GM19043 (cell line): Measurements from ENCODE around the gene PTRH2.
"Not testable (repeated sequence)": the region's sequence is repeated elsewhere in the genome, so short reads cannot be mapped to it uniquely, and the experiment has no call there.

Experiments
- ATAC-seq: cut with Tn5 transposase; IDR thresholded peaks from one replicate; pipeline ENCODE4 v1.9.1; 2021; ENCODE audit warnings: low read depth; ENCODE audit not compliant: unreplicated experiment

Gene PTRH2

DNA sequence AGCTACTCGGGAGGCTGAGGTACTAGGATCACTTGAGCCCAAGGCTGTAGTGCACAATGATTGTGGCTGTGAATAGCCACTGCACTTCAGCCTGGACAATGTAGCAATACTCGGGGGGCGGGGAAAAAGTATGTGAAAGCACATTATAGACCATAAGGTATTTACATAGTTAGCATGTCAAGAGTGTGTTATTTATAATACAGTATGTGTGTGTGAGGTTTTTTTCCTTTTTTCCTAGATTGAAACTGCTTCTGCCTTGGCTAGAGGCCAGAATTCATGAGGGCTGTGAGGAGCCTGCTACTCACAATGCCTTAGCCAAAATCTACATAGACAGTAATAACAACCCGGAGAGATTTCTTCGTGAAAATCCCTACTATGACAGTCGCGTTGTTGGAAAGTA is 30.5 kb downstream of the PTRH2 start:
- no peak for ATAC-seq

DNA sequence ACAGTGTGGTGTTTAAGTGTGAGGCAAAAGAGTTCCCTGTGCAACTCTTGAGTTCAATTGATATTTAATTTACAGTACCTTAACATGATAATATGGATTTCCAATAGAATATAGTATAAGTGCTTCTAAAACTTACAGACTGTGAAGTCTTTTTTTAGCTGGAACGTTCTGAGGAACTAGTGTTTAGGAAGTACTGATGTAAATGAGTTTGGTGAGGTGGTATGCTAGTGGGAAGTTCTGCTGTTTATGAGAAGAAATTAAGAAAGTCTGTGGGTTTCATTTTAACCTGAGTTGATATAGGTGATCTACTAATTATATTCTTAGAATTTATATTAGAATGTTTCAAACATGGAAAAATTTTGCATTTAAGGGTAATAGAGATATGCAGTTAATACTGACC is 32.0 kb downstream of the PTRH2 start:
- no peak for ATAC-seq

DNA sequence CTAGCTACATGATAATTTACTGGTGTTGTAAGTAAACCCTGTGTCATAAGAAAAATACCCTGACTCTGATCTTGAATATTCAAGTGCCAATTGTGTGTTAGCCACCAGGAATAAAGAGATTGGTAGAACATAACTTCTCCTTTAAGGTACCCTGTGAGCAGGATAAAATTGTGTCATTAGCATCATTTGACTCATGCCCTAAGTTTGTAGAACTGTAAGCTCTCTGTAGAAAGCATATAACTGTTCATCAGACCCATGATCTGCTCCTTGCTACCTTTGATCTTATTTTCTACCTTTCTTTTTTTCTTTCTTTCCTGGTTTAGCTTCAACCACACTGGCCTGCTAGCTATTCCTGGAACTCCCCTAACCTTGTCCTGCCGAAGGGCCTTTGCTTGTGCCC is 35.8 kb downstream of the PTRH2 start:
- no peak for ATAC-seq

DNA sequence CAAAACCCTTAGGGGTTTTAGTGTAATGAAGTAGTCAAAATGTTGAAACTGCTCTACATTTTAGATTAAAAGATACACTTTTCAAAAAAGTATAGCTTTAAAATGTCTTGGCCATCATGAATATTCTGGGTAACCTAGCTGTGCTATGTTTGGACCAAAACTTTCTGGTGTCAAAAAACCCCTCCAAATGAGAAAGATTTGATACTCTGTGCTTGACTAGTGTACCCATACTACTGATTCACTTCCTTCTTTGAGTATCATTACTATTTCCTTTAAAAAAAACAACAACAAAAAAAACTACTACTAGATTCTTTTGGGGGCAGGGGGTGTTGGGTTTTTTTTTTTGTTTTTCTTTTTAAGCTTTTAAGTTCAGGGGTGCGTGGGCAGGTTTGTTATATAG is 37.3 kb downstream of the PTRH2 start:
- ATAC-seq: no peak

DNA sequence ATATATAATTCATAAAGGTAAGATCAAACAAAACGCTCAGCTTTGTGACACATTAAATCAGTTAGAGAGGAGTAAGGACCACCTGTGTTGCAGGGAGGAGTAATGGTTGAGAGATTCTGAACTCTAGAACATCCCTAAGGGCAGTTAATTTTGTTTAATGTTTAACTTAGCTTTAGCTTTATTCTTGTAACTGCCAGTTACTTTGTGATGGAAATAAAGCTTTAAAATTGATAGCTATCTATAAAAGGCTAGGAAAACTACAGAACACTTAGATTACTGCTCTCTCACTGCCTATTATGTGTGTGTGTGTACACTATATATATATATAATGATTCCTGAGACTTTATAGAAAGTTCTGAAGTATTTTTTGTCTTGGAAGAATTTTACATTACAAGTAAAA is 37.8 kb downstream of the PTRH2 start:
- peak; percentile 62 for ATAC-seq

DNA sequence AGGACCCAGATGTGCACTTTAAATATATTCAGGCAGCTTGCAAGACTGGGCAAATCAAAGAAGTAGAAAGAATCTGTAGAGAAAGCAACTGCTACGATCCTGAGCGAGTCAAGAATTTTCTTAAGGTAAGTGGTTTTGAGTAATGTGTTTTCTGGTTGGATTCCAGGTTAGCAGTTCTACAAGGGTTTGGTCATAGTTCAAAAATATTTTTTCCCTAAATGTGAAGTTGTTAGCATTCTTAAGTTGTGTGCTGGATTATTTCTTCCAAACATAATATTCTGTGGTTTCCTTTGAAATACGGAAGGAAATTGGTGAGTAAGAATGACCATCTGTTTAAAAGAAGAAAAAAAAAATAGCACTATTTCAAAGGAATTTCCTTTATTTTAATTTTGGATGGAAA is 38.4 kb downstream of the PTRH2 start:
- ATAC-seq: no peak

DNA sequence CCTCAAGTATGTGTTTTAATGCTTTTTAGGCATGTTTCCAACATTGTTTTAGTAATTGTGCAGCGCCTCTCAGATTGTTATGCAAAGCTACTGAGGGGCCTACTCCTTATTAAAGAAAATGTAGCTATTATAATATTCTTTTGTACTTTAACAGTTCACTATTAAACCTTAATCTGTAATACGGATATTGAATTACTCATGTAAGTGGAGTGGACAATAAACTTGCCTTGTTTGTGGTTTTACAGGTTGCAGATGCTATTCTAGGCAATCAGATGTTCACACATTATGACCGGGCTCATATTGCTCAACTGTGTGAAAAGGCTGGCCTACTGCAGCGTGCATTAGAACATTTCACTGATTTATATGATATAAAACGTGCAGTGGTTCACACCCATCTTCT is 41.0 kb downstream of the PTRH2 start:
- ATAC-seq: no peak

DNA sequence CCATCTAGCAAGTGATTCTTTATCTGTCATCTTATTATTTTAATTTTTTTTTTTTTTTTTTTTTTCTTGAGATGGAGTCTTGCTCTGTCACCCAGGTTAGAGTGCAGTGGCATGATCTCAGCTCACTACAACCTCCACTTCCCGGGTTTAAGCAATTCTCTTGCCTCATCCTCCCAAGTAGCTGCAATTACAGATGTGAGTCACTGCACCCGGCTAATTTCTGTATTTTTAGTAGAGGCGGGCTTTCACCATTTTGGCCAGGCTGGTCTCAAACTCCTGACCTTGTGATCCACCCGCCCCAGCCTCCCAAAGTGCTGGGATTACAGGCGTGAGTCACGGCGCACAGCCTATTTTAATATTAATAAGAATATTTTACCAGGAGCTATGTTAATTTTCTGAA is 50.6 kb downstream of the PTRH2 start:
- not testable (repeated sequence) for ATAC-seq

DNA sequence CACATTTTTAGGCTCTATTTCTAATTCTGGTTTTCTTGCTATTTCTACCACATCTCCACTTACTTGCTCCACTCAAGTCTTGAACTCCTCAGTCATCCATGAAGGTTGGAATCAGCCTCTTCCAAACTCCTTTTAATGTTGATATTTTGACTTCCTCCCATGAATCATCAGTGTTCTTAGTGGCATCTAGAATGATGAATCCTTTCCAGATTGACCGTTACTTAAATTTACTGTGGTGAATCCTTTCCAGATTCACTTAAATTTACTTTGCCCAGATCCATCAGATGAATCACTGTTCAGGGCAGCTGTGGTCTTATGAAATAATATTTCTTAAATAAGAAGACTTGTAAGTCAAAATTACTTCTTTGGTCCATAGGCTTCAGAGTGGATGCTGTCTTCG is 55.1 kb downstream of the PTRH2 start:
- no peak for ATAC-seq

DNA sequence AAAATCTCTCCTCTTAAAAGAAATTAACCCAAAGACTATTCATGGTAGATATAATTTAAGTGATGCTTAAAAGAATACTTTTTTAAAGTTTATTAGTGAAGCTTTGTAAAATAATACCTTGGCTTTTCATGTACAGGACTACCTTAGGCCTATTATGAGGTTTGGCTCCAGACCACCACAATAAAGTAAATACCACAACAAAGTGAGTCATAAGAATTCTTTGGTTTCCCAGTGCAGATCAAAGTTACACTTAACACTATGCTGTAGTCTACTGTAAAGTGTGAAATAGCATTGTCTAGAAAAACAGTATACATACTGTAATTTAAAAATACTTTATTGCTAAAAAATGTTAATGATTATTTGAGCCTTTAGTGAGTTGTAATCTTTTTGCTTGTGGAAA is 55.9 kb downstream of the PTRH2 start:
- ATAC-seq: no peak

DNA sequence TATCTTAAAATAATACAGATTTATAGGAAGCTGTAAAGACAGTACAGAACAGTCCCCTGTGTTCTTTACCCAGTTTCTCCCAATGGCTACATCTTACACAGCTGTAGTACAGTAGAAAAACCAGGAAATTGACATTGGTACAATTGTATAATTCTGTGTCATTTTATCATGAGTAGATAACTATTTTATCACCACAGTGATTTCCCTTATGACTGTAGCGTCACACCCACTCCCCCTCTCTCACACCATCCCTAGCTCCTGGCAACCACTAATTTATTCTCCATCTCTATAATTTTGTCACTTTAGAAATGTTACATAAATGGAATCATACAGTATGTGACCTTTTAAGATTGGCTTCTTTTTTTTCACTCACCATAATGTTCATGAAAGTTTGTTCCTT is 56.6 kb downstream of the PTRH2 start:
- no peak for ATAC-seq

DNA sequence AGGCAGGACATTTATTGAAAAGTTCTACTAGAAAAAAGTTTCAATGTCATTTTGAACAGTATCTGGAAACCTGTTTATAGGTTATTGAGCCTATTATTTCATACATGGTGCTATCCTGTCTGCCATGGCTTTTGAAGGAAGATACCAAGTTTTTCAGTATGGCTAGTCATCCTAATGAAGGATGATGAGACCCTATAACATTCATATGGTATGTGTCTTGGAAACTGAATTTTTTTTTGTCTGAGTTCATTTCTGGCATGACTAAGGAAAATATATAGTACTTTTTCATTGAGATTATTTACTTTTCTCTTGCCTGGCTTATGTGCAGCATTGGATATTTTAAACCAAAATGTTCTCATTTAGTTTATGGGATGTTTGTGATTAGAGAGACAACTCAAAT is 57.3 kb downstream of the PTRH2 start:
- no peak for ATAC-seq
